Glutamatergic neuron (in vitro differentiated cells): ENCODE measurements around the gene GADD45GIP1. TPM values are rescaled to one million over a fixed set of nuclear protein-coding genes. Genes with fewer than 3 reads are reported as not detected.

Source experiments
- DNase-seq: peaks from one replicate; pipeline ENCODE4 v3.0.0; 2022
- H3K27ac Mint-ChIP-seq: one replicate; pipeline ENCODE4 v1.8.0; 2020; ENCODE audit warnings: mild to moderate bottlenecking, mixed read lengths, inconsistent platforms; ENCODE audit not compliant: unreplicated experiment
- H3K27me3 Mint-ChIP-seq: one replicate; pipeline ENCODE4 v1.8.0; 2020; ENCODE audit warnings: mild to moderate bottlenecking, moderate library complexity, mixed read lengths, inconsistent platforms; ENCODE audit not compliant: unreplicated experiment
- H3K36me3 Mint-ChIP-seq: one replicate; pipeline ENCODE4 v1.8.0; 2020; ENCODE audit warnings: mild to moderate bottlenecking, mixed read lengths, inconsistent platforms; ENCODE audit not compliant: unreplicated experiment
- H3K4me1 Mint-ChIP-seq: one replicate; pipeline ENCODE4 v1.8.0; 2020; ENCODE audit warnings: mild to moderate bottlenecking, low read depth, mixed read lengths, inconsistent platforms; ENCODE audit not compliant: unreplicated experiment
- H3K4me3 Mint-ChIP-seq: one replicate; pipeline ENCODE4 v1.8.0; 2020; ENCODE audit warnings: mild to moderate bottlenecking, mixed read lengths, inconsistent platforms; ENCODE audit not compliant: unreplicated experiment
- H3K9me3 Mint-ChIP-seq: one replicate; pipeline ENCODE4 v1.8.0; 2020; ENCODE audit warnings: mild to moderate bottlenecking, moderate library complexity, mixed read lengths, inconsistent platforms; ENCODE audit not compliant: unreplicated experiment
- CTCF ChIP-seq: fragments of 200-600 bp; sonication (generic); IDR thresholded peaks from one replicate; pipeline ENCODE4 v1.5.0; 2021; ENCODE audit not compliant: partially characterized antibody, unreplicated experiment
- total RNA-seq: library from RNA; stranded (reverse); fragmentation: NEBNext Ultra II Directional; extraction: Animal tissue kit (Norgen Biotek cat#: 25700); gene quantifications from one replicate; pipeline ENCODE4 v1.2.1, GENCODE V29; 2021; ENCODE audit not compliant: unreplicated experiment

GADD45GIP1 gene
- total RNA-seq, 1 donor from 2014 or later, result 28.8 TPM

- Mint-ChIP-seq H3K9me3 (peaks cover 13% of the 10 kb centered on the region), H3K36me3 (peaks cover 10% of the 10 kb centered on the region), H3K27ac (no peak overlapping the region), H3K27me3 (peaks cover 35% of the 10 kb centered on the region), H3K4me1 (peaks cover 3% of the 10 kb centered on the region), H3K4me3 (no peak overlapping the region)
- DNase-seq, result no peak
- no peak for TF ChIP-seq CTCF
Observed at GRCh38 chr19:12993562-12993961, 36.5 kb upstream of the GADD45GIP1 start.

- peaks cover 5% of the 10 kb centered on the region for H3K36me3 Mint-ChIP-seq
- peaks cover 3% of the 10 kb centered on the region for H3K4me1 Mint-ChIP-seq
Observed at GRCh38 chr19:12992729-12993128, 35.7 kb upstream of the GADD45GIP1 start.

GRCh38 chr19:12991296-12991695 is 34.3 kb upstream of the GADD45GIP1 start:
- TF ChIP-seq CTCF, result no peak
- H3K4me3 Mint-ChIP-seq, result no peak overlapping the region
- DNase-seq, result no peak
- H3K9me3 Mint-ChIP-seq, result peaks cover 13% of the 10 kb centered on the region
- peaks cover 5% of the 10 kb centered on the region for H3K36me3 Mint-ChIP-seq
- peaks cover 29% of the 10 kb centered on the region for H3K27me3 Mint-ChIP-seq
- no peak overlapping the region for H3K27ac Mint-ChIP-seq
- H3K4me1 Mint-ChIP-seq, result peaks cover 3% of the 10 kb centered on the region

More at GRCh38 chr19:12992729-12993128, 35.7 kb upstream of the GADD45GIP1 start:
- Mint-ChIP-seq H3K4me3 (no peak overlapping the region), H3K27ac (no peak overlapping the region), H3K27me3 (peaks cover 29% of the 10 kb centered on the region), H3K9me3 (peaks cover 11% of the 10 kb centered on the region)
- no peak for TF ChIP-seq CTCF
- DNase-seq, result no peak

- Mint-ChIP-seq H3K4me3 (no peak overlapping the region), H3K36me3 (peaks cover 5% of the 10 kb centered on the region), H3K9me3 (peaks cover 15% of the 10 kb centered on the region), H3K4me1 (peaks cover 3% of the 10 kb centered on the region), H3K27ac (no peak overlapping the region), H3K27me3 (peaks cover 29% of the 10 kb centered on the region)
- no peak for DNase-seq
- TF ChIP-seq CTCF, result no peak
Observed at GRCh38 chr19:12990853-12991252, 33.8 kb upstream of the GADD45GIP1 start.

- no peak for TF ChIP-seq CTCF
- Mint-ChIP-seq H3K4me1 (peaks cover 5% of the 10 kb centered on the region), H3K27me3 (peaks cover 29% of the 10 kb centered on the region), H3K9me3 (peaks cover 15% of the 10 kb centered on the region), H3K36me3 (peaks cover 5% of the 10 kb centered on the region), H3K4me3 (no peak overlapping the region), H3K27ac (no peak overlapping the region)
- no peak for DNase-seq
Observed at GRCh38 chr19:12990431-12990830, 33.4 kb upstream of the GADD45GIP1 start.
